HCT116 (cell line): Measurements from ENCODE around the gene INO80C.

Experiments
- ELF1 ChIP-seq: IDR thresholded peaks from 2 replicates; pipeline ENCODE4 v1.6.1; 2012; ENCODE audit warnings: low read depth, borderline replicate concordance
- EZH2 ChIP-seq: fragments of 200-600 bp; sonication (generic); IDR thresholded peaks from 2 replicates; pipeline ENCODE4 v1.6.1; 2017; ENCODE audit warnings: antibody characterized with exemption, mixed run types
- EZH2phosphoT487 ChIP-seq: fragments of 200-600 bp; IDR thresholded peaks from 2 replicates; pipeline ENCODE4 v1.6.1; 2018; ENCODE audit warnings: antibody characterized with exemption, borderline replicate concordance
- POLR2A ChIP-seq: IDR thresholded peaks from 2 replicates; pipeline ENCODE4 v1.7.0; 2011; ENCODE audit warnings: borderline replicate concordance; ENCODE audit not compliant: insufficient read depth, insufficient read length; ENCODE audit errors: extremely low read depth
- POLR2AphosphoS5 ChIP-seq: IDR thresholded peaks from 2 replicates; pipeline ENCODE4 v1.6.1; 2011; ENCODE audit warnings: mild to moderate bottlenecking, low read depth, low read length, moderate library complexity
- RAD21 ChIP-seq: IDR thresholded peaks from 2 replicates; pipeline ENCODE4 v1.6.1; 2012; ENCODE audit warnings: low read depth, mild to moderate bottlenecking
- SIN3A ChIP-seq: IDR thresholded peaks from 2 replicates; pipeline ENCODE4 v1.6.1; 2012; ENCODE audit warnings: low read depth
- SP1 ChIP-seq: IDR thresholded peaks from 2 replicates; pipeline ENCODE4 v1.6.1; 2012; ENCODE audit warnings: low read depth
- ZFX ChIP-seq: fragments of 450-650 bp; IDR thresholded peaks from 2 replicates; pipeline ENCODE4 v1.6.1; 2017
- ZNF274 ChIP-seq: fragments of 200-500 bp; sonication (Bioruptor generic); IDR thresholded peaks from 2 replicates; pipeline ENCODE4 v1.6.1; 2014; ENCODE audit warnings: mild to moderate bottlenecking, low read depth, low read length, inconsistent platforms
- TF ChIP-seq, protein P1 (sequence below), 3 experiments: fragments of 200-600 bp in 1 of 3; sonication (generic) in 1 of 3; IDR thresholded peaks in 2 of 3; conservative IDR thresholded peaks in 1 of 3; 2 replicates each; pipeline ENCODE4 v1.5.1; 2012 to 2017; ENCODE audit warnings: low read depth in 2 of 3, low read length in 2 of 3, antibody characterized with exemption in 1 of 3, borderline replicate concordance in 1 of 3, control low read depth in 1 of 3, mild to moderate bottlenecking in 1 of 3, mixed read lengths in 1 of 3, mixed run types in 1 of 3, moderate library complexity in 1 of 3; ENCODE audit not compliant: insufficient read depth in 1 of 3
- TF ChIP-seq, protein P2 (sequence below): IDR thresholded peaks from 2 replicates; pipeline ENCODE4 v1.6.1; 2012
- TF ChIP-seq, protein P3 (sequence below): IDR thresholded peaks from 2 replicates; pipeline ENCODE4 v1.6.1; 2012

DNA sequence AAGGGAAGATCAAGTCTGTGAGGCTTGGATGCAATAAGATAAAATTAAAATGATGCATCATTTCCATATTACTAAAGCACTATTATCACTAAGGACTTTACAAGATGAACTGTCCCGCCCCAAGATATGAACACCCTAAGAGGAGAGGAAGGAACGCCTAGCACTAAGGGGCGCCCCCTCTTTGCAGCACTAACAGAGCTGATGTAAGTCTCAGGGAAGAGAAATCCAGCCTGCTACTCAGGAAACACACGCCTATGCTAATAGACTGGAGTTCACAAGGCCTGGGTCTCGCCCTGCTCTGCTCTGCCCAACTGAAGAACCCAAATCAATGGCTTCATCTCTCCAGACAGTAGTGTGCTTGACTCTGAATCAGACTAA lies 6.1 kb downstream of the INO80C start:
- TF ChIP-seq POLR2A (no peak), EZH2phosphoT487 (no peak), RAD21 (no peak), EZH2 (no peak), POLR2AphosphoS5 (no peak), ZNF274 (no peak), ELF1 (no peak), SP1 (no peak), ZFX (no peak), SIN3A (no peak)
- TF ChIP-seq, protein P1, sequence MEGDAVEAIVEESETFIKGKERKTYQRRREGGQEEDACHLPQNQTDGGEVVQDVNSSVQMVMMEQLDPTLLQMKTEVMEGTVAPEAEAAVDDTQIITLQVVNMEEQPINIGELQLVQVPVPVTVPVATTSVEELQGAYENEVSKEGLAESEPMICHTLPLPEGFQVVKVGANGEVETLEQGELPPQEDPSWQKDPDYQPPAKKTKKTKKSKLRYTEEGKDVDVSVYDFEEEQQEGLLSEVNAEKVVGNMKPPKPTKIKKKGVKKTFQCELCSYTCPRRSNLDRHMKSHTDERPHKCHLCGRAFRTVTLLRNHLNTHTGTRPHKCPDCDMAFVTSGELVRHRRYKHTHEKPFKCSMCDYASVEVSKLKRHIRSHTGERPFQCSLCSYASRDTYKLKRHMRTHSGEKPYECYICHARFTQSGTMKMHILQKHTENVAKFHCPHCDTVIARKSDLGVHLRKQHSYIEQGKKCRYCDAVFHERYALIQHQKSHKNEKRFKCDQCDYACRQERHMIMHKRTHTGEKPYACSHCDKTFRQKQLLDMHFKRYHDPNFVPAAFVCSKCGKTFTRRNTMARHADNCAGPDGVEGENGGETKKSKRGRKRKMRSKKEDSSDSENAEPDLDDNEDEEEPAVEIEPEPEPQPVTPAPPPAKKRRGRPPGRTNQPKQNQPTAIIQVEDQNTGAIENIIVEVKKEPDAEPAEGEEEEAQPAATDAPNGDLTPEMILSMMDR (IDR thresholded peaks at IDR 0.05 in 2 of 3, conservative IDR thresholded peaks at IDR 0.05 in 1 of 3; ENCODE audit: borderline replicate concordance in 1 of 3, insufficient read depth in 1 of 3, low read depth in 2 of 3, low read length in 2 of 3) = no peak
- TF ChIP-seq, protein P2, sequence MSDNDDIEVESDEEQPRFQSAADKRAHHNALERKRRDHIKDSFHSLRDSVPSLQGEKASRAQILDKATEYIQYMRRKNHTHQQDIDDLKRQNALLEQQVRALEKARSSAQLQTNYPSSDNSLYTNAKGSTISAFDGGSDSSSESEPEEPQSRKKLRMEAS = no peak
- TF ChIP-seq, protein P3, sequence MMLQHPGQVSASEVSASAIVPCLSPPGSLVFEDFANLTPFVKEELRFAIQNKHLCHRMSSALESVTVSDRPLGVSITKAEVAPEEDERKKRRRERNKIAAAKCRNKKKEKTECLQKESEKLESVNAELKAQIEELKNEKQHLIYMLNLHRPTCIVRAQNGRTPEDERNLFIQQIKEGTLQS = no peak
